GM12891 (cell line): Measurements from ENCODE around the gene AHRR.

ENCODE experiments used
- PAX5 ChIP-seq: IDR thresholded peaks from 2 replicates; pipeline ENCODE4 v1.6.1; 2011; ENCODE audit warnings: low read length, moderate library complexity, mild to moderate bottlenecking; ENCODE audit not compliant: insufficient read depth, severe bottlenecking
- POLR2A ChIP-seq: IDR thresholded peaks from 2 replicates; pipeline ENCODE4 v1.6.1; 2011; ENCODE audit warnings: low read depth, low read length, control low read depth
- POLR2AphosphoS5 ChIP-seq: IDR thresholded peaks from 2 replicates; pipeline ENCODE4 v1.6.1; 2011; ENCODE audit warnings: low read depth, low read length, control low read depth
- SPI1 ChIP-seq: IDR thresholded peaks from 2 replicates; pipeline ENCODE4 v1.6.1; 2011; ENCODE audit warnings: low read depth, low read length, control low read depth
- TAF1 ChIP-seq: IDR thresholded peaks from 2 replicates; pipeline ENCODE4 v1.6.1; 2011; ENCODE audit warnings: low read depth, low read length, control low read depth

DNA sequence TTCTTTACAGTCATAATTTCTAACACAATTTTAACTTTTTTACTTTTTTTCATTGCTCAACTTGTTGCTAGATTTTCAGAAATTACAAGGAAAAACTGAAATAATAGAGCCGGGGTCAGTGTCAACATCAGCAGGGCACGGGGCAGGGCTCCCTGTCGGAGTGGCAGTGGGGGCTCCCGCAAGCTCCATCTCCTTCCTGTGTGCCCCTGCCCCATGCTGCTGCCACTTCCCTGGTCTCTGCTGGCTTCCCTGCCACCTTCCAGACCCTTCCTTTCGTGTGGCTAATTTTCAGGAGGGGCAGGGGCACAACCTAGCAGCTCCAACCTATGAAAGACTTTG is 120.5 kb downstream of the AHRR start:
- no peak for TF ChIP-seq POLR2AphosphoS5
- no peak for TF ChIP-seq TAF1
- TF ChIP-seq POLR2A: no peak
- TF ChIP-seq PAX5: no peak
- TF ChIP-seq SPI1: no peak
